AG04450 (cell line): Measurements from ENCODE around the gene STX12. TPM values are rescaled to one million over a fixed set of nuclear protein-coding genes. Genes with fewer than 3 reads are reported as not detected.
"Not testable (repeated sequence)": the region's sequence is repeated elsewhere in the genome, so short reads cannot be mapped to it uniquely, and the experiment has no call there.

Source experiments
- CTCF ChIA-PET: fragments of 300-600, 350-600 bp; formaldehyde crosslinking; extraction: SDS; loops from one replicate; lab custom pipeline; 2022; ENCODE audit warnings: antibody characterized with exemption, inconsistent platforms; lab: Charles Lee
- POLR2A ChIA-PET: fragments of 350-600 bp; formaldehyde crosslinking; extraction: SDS; loops from one replicate; lab custom pipeline; 2021; ENCODE audit warnings: antibody characterized with exemption, inconsistent platforms; lab: Yijun Ruan, JAX
- DNase-seq: peaks from one replicate; pipeline ENCODE4 v3.0.0-alpha.2; 2011; ENCODE audit warnings: low read depth, low spot score
- H3K27ac ChIP-seq: one replicate; pipeline ENCODE4 v1.5.1; 2012; ENCODE audit warnings: low read depth, low read length, control low read depth
- H3K27me3 ChIP-seq: one replicate; pipeline ENCODE4 v1.6.0; 2012; ENCODE audit warnings: low read length; ENCODE audit not compliant: control insufficient read depth, insufficient read depth
- H3K4me3 ChIP-seq: 2 replicates; pipeline ENCODE4 v1.5.1; 2011; ENCODE audit warnings: mild to moderate bottlenecking, low read depth, low read length, control low read depth
- H3K9me3 ChIP-seq: 2 replicates; pipeline ENCODE4 v1.5.1; 2012; ENCODE audit warnings: low read length; ENCODE audit not compliant: control insufficient read depth, insufficient read depth
- CTCF ChIP-seq: IDR thresholded peaks from 2 replicates; pipeline ENCODE4 v1.5.1; 2011; ENCODE audit warnings: low read depth, low read length, control low read depth, inconsistent platforms
- polyA plus RNA-seq: library from polyadenylated mRNA; depleted of rRNA; stranded (reverse); fragments of >200 nt; gene quantifications from 2 replicates; pipeline ENCODE4 v1.2.3, GENCODE V29; 2011

The STX12 gene
- polyA plus RNA-seq, 1 experiment: 42.6 TPM

- no peak for TF ChIP-seq CTCF
- H3K4me3 ChIP-seq: no peak overlapping the region
- POLR2A ChIA-PET: no interaction called here
- H3K27me3 ChIP-seq: no peaks in the 10 kb centered on the region
- H3K9me3 ChIP-seq: no peaks in the 10 kb centered on the region
- DNase-seq: no peak
- CTCF ChIA-PET: interaction anchor here (1.5 kb wide), 1 partner anchor 16 kb away, joined by 3 read pairs; no protein-coding TSS in a partner anchor
- H3K27ac ChIP-seq: no peak overlapping the region
Observed at GRCh38 chr1:27849951-27850350, 76.9 kb downstream of the STX12 start.

GRCh38 chr1:27855085-27855484 is 82.1 kb downstream of the STX12 start:
- DNase-seq: no peak
- H3K4me3 ChIP-seq: no peak overlapping the region
- ChIA-PET POLR2A (no interaction called here), CTCF (interaction anchor here (0.6 kb wide), 1 partner anchor 186 kb away, joined by 3 read pairs; no protein-coding TSS in a partner anchor)
- H3K9me3 ChIP-seq: no peaks in the 10 kb centered on the region
- H3K27me3 ChIP-seq: no peaks in the 10 kb centered on the region
- no peak overlapping the region for H3K27ac ChIP-seq
- no peak for TF ChIP-seq CTCF

GRCh38 chr1:27856561-27857343 is 83.7 kb downstream of the STX12 start:
- CTCF ChIA-PET: interaction anchor here (0.5 to 3.2 kb wide), 10 partner anchors 18 to 763 kb away, joined by 3 to 51 read pairs (median 4); no protein-coding TSS in a partner anchor
- no peaks in the 10 kb centered on the region for H3K9me3 ChIP-seq
- POLR2A ChIA-PET: interaction anchor here (0.6 to 0.7 kb wide), 2 partner anchors 37 to 148 kb away, joined by 7 read pairs; no protein-coding TSS in a partner anchor
- TF ChIP-seq CTCF: no peak
- no peak overlapping the region for H3K27ac ChIP-seq
- DNase-seq: no peak
- no peak overlapping the region for H3K4me3 ChIP-seq
- H3K27me3 ChIP-seq: no peaks in the 10 kb centered on the region

- DNase-seq, H3K9me3 ChIP-seq, H3K27me3 ChIP-seq, H3K27ac ChIP-seq, H3K4me3 ChIP-seq: not testable (repeated sequence)
- POLR2A ChIA-PET: interaction anchor here (0.7 to 1.4 kb wide), 2 partner anchors 27 to 352 kb away, joined by 4 read pairs; partner anchors contain the start of gene PPP1R8
- CTCF ChIA-PET: interaction anchor here (0.6 to 3.2 kb wide), 19 partner anchors 9 to 358 kb away, joined by 3 to 51 read pairs (median 4); no protein-coding TSS in a partner anchor
Observed at GRCh38 chr1:27857552-27857951, 84.5 kb downstream of the STX12 start.

GRCh38 chr1:27858072-27858948 is 85.3 kb downstream of the STX12 start:
- TF ChIP-seq CTCF: peak; percentile 97
- Histone ChIP-seq H3K27me3 (no peaks in the 10 kb centered on the region), H3K4me3 (no peak overlapping the region), H3K27ac (no peak overlapping the region), H3K9me3 (no peaks in the 10 kb centered on the region)
- CTCF ChIA-PET: interaction anchor here (0.6 to 3.2 kb wide), 18 partner anchors 10 to 359 kb away, joined by 3 to 51 read pairs (median 4); no protein-coding TSS in a partner anchor
- POLR2A ChIA-PET: interaction anchor here (1.4 kb wide), 1 partner anchor 28 kb away, joined by 4 read pairs; the partner anchor contains the start of gene PPP1R8
- peak; percentile 63 for DNase-seq
